HCT116 (cell line): Measurements from ENCODE around the gene KCNJ10. TPM values are rescaled to one million over a fixed set of nuclear protein-coding genes. Genes with fewer than 3 reads are reported as not detected.
A peak's percentile ranks its signal among the peaks of the same experiment; 100 is the strongest.

Source experiments
- ATAC-seq: fragments of 200-7000 bp; cut with Tn5 transposase; 2 replicates; pipeline ENCODE4 v1.9.1; 2020; ENCODE audit warnings: mild to moderate bottlenecking, moderate library complexity
- BruUV-seq: library from RNA; stranded (reverse); fragments of 400-500 nt; replicated peaks from 2 replicates; lab custom pipeline; 2021; lab: Mats Ljungman, UMichigan
- CTCF ChIA-PET: fragments of 300-600 bp; sonication (Branson Sonifier 250); formaldehyde crosslinking; loops from one replicate; lab custom pipeline; 2021; ENCODE audit warnings: antibody characterized with exemption; lab: Charles Lee
- POLR2A ChIA-PET: fragments of 300-600, 350-600 bp; sonication (Branson Sonifier 250); formaldehyde crosslinking; loops from one replicate; lab custom pipeline; 2021; ENCODE audit warnings: antibody characterized with exemption; lab: Charles Lee
- RAD21 ChIA-PET, 2 experiments: fragments of 300-600 bp; sonication (Branson Sonifier 250); formaldehyde crosslinking; loops; one replicate each; lab custom pipeline; 2023; ENCODE audit warnings: low total read pairs in 2 of 2; ENCODE audit not compliant: uncharacterized antibody in 2 of 2, unreplicated experiment in 2 of 2, low non-redundant PET in 1 of 2; lab: Charles Lee
- DNase-seq: peaks from one replicate; pipeline ENCODE4 v3.0.0-alpha.2; 2010; ENCODE audit warnings: low read depth, low spot score
- H2AFZ ChIP-seq: fragments of 200-600 bp; shearing (Covaris generic), sonication (generic); 2 replicates; pipeline ENCODE4 v1.6.1; 2017; ENCODE audit warnings: low read depth, mixed run types, mixed read lengths, antibody characterized with exemption, low read length; ENCODE audit not compliant: poor library complexity, severe bottlenecking
- H3K27ac ChIP-seq: 2 replicates; pipeline ENCODE4 v1.5.1; 2012; ENCODE audit warnings: low read depth, low read length
- H3K27me3 ChIP-seq: fragments of 200-600 bp; sonication (generic); 2 replicates; pipeline ENCODE4 v1.6.1; 2016; ENCODE audit warnings: mixed run types, low read length, mixed read lengths; ENCODE audit not compliant: insufficient read depth
- H3K36me3 ChIP-seq, 2 experiments: fragments of 200-500 bp in 1 of 2; fragments of 200-600 bp in 1 of 2; sonication (Bioruptor generic) in 1 of 2; sonication (generic) in 1 of 2; 2 replicates each; pipeline versions ENCODE4 v1.5.1 to v1.6.1; 2014 to 2016; ENCODE audit warnings: low read length in 2 of 2, inconsistent platforms in 1 of 2, mixed read lengths in 1 of 2, mixed run types in 1 of 2; ENCODE audit not compliant: insufficient read depth in 2 of 2, control insufficient read depth in 1 of 2
- H3K4me1 ChIP-seq, 2 experiments: fragments of 200-600 bp in 1 of 2; sonication (generic) in 1 of 2; 2 replicates each; pipeline versions ENCODE4 v1.5.1 to v1.6.1; 2012 to 2017; ENCODE audit warnings: low read length in 2 of 2, inconsistent platforms in 1 of 2, mild to moderate bottlenecking in 1 of 2, mixed read lengths in 1 of 2, mixed run types in 1 of 2, moderate library complexity in 1 of 2; ENCODE audit not compliant: insufficient read depth in 2 of 2, control insufficient read depth in 1 of 2
- H3K4me2 ChIP-seq: fragments of 200-600 bp; sonication (generic); 2 replicates; pipeline ENCODE4 v1.6.1; 2017; ENCODE audit warnings: mixed run types, low read length, mixed read lengths
- H3K4me3 ChIP-seq, 2 experiments: fragments of 200-600 bp in 1 of 2; sonication (generic) in 1 of 2; replicated peaks in 1 of 2; 2 replicates each; pipeline ENCODE4 v1.5.1; 2011 to 2016; ENCODE audit warnings: low read length in 2 of 2, control low read depth in 1 of 2, low read depth in 1 of 2, mild to moderate bottlenecking in 1 of 2, mixed read lengths in 1 of 2, mixed run types in 1 of 2
- H3K79me2 ChIP-seq: fragments of 200-600 bp; sonication (generic); 2 replicates; pipeline ENCODE4 v1.6.1; 2017; ENCODE audit warnings: mild to moderate bottlenecking, mixed run types, low read length, moderate library complexity, mixed read lengths; ENCODE audit not compliant: insufficient read depth
- H3K9ac ChIP-seq: fragments of 200-600 bp; sonication (generic); 2 replicates; pipeline ENCODE4 v1.6.1; 2016; ENCODE audit warnings: low read length, mixed read lengths
- H3K9me2 ChIP-seq: fragments of 200-600 bp; sonication (generic), shearing (Covaris generic); 2 replicates; pipeline ENCODE4 v1.6.1; 2017; ENCODE audit warnings: mixed run types, mild to moderate bottlenecking, moderate library complexity; ENCODE audit not compliant: insufficient read depth
- H3K9me3 ChIP-seq, 2 experiments: fragments of 200-500 bp in 1 of 2; fragments of 200-600 bp in 1 of 2; sonication (Bioruptor generic) in 1 of 2; sonication (generic) in 1 of 2; 2 replicates each; pipeline ENCODE4 v1.6.1; 2014 to 2017; ENCODE audit warnings: low read length in 2 of 2, mixed read lengths in 2 of 2, inconsistent platforms in 1 of 2, low read depth in 1 of 2, mild to moderate bottlenecking in 1 of 2, mixed run types in 1 of 2, moderate library complexity in 1 of 2; ENCODE audit not compliant: control insufficient read depth in 1 of 2, insufficient read depth in 1 of 2
- H4K20me1 ChIP-seq: fragments of 200-600 bp; sonication (generic), shearing (Covaris generic); 2 replicates; pipeline ENCODE4 v1.6.1; 2017; ENCODE audit warnings: mixed run types, mild to moderate bottlenecking, moderate library complexity; ENCODE audit not compliant: insufficient read depth
- CBX3 ChIP-seq: IDR thresholded peaks from 2 replicates; pipeline ENCODE4 v1.6.1; 2012; ENCODE audit warnings: low read depth
- EZH2 ChIP-seq: fragments of 200-600 bp; sonication (generic); IDR thresholded peaks from 2 replicates; pipeline ENCODE4 v1.6.1; 2017; ENCODE audit warnings: antibody characterized with exemption, mixed run types
- FOSL1 ChIP-seq: IDR thresholded peaks from 2 replicates; pipeline ENCODE4 v1.6.1; 2012; ENCODE audit warnings: low read depth
- POLR2A ChIP-seq: IDR thresholded peaks from 2 replicates; pipeline ENCODE4 v1.7.0; 2011; ENCODE audit warnings: borderline replicate concordance; ENCODE audit not compliant: insufficient read depth, insufficient read length; ENCODE audit errors: extremely low read depth
- RAD21 ChIP-seq: IDR thresholded peaks from 2 replicates; pipeline ENCODE4 v1.6.1; 2012; ENCODE audit warnings: low read depth, mild to moderate bottlenecking
- SRF ChIP-seq: IDR thresholded peaks from 2 replicates; pipeline ENCODE4 v1.6.1; 2012; ENCODE audit warnings: low read depth
- TCF7L2 ChIP-seq: IDR thresholded peaks from 2 replicates; pipeline ENCODE4 v1.7.0; 2011; ENCODE audit warnings: borderline replicate concordance, inconsistent platforms; ENCODE audit not compliant: insufficient read depth, insufficient read length; ENCODE audit errors: extremely low read depth
- intact Hi-C: fragments of 100-400 bp; cut with micrococcal nuclease; formaldehyde crosslinking; loops from 2 replicates; pipeline ENCODE4 v1.10.0; 2022
- total RNA-seq: library from RNA; stranded (reverse); gene quantifications from one replicate; pipeline ENCODE4 v1.2.1, GENCODE V29; 2021; ENCODE audit not compliant: unreplicated experiment
- TF ChIP-seq, protein P1 (sequence below), 3 experiments: fragments of 200-600 bp in 1 of 3; sonication (generic) in 1 of 3; IDR thresholded peaks in 2 of 3; conservative IDR thresholded peaks in 1 of 3; 2 replicates each; pipeline ENCODE4 v1.5.1; 2012 to 2017; ENCODE audit warnings: low read depth in 2 of 3, low read length in 2 of 3, antibody characterized with exemption in 1 of 3, borderline replicate concordance in 1 of 3, control low read depth in 1 of 3, mild to moderate bottlenecking in 1 of 3, mixed read lengths in 1 of 3, mixed run types in 1 of 3, moderate library complexity in 1 of 3; ENCODE audit not compliant: insufficient read depth in 1 of 3
- TF ChIP-seq, protein P2 (sequence below): IDR thresholded peaks from 2 replicates; pipeline ENCODE4 v1.6.1; 2012

The KCNJ10 gene
- total RNA-seq, 1 experiment from 2014 or later, result 0.57 TPM

DNA sequence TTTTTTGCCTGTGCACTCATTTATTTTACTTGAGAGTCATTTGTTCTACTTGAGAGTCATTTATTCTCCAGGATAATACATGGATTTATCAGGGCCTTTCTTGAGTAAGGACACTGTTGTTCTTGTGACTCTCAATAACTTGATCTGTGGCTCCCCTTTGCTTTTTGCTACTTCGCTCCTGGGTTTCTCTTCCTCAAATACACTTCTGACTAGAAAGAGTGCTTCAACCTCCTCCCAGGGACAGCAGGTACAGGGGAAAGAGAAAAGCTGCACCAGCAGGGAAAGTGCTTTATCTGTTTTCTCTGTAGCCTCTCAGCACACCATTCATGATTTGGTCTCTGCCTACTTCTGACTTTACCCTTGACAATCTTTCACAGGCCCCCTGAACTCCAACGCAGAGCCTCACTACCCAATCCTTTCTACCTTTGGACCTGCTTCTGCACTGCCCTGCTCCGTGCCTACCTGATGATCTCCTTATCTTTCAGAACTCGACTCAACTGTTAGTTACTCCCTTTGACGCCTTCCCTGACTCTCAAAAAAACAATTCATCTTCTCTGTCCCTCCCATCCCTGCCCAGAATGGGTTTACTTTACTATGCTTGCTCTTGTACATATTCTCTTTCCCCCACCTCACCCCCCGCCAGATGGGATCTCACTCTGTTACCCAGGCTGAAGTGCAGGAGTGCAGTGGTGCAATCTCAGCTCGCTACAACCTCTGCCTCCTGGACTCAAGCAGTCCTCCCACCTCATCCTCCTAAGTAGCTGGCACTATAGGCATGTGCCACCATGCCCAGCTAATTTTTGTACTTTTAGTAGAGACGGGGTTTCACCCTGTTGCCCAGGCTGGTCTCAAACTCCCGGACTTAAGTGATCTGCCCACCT is 22.6 kb downstream of the KCNJ10 start:
- H3K4me3 ChIP-seq, result no peak overlapping the region
- ChIA-PET CTCF (interaction anchor here (0.9 to 2.9 kb wide), 12 partner anchors 11 to 205 kb away, joined by 3 to 33 read pairs (median 7); partner anchors contain the start of genes IGSF8 and KCNJ9), RAD21 (interaction anchor here (1.0 to 1.8 kb wide), 3 partner anchors 31 to 329 kb away, joined by 3 to 5 read pairs (median 3); no protein-coding TSS in a partner anchor)
- DNase-seq (no peak), ATAC-seq (no peak)
- no TSS peak for BruUV-seq
- no peaks in the 10 kb centered on the region for H3K9me3 ChIP-seq
- peaks cover 20% of the 10 kb centered on the region for H3K27me3 ChIP-seq
- peak overlapping the region; percentile 71 for H2AFZ ChIP-seq
- no peak overlapping the region for H3K27ac ChIP-seq
- no peaks in the 10 kb centered on the region for H3K79me2 ChIP-seq
- H3K4me1 ChIP-seq, result peaks cover 4 to 6% of the 10 kb centered on the region in 2 experiments; a peak in 3 of 4 replicates
- no peaks in the 10 kb centered on the region for H4K20me1 ChIP-seq
- no peak overlapping the region for H3K9ac ChIP-seq
- H3K9me2 ChIP-seq, result no peaks in the 10 kb centered on the region
- no peaks in the 10 kb centered on the region for H3K36me3 ChIP-seq
- H3K4me2 ChIP-seq, result peak overlapping the region; percentile 46
- no peak for TF ChIP-seq RAD21
- TF ChIP-seq SRF, result no peak
- TF ChIP-seq TCF7L2, result no peak
- TF ChIP-seq FOSL1, result no peak
- TF ChIP-seq EZH2, result no peak
- TF ChIP-seq, protein P1, sequence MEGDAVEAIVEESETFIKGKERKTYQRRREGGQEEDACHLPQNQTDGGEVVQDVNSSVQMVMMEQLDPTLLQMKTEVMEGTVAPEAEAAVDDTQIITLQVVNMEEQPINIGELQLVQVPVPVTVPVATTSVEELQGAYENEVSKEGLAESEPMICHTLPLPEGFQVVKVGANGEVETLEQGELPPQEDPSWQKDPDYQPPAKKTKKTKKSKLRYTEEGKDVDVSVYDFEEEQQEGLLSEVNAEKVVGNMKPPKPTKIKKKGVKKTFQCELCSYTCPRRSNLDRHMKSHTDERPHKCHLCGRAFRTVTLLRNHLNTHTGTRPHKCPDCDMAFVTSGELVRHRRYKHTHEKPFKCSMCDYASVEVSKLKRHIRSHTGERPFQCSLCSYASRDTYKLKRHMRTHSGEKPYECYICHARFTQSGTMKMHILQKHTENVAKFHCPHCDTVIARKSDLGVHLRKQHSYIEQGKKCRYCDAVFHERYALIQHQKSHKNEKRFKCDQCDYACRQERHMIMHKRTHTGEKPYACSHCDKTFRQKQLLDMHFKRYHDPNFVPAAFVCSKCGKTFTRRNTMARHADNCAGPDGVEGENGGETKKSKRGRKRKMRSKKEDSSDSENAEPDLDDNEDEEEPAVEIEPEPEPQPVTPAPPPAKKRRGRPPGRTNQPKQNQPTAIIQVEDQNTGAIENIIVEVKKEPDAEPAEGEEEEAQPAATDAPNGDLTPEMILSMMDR (IDR thresholded peaks at IDR 0.05 in 2 of 3, conservative IDR thresholded peaks at IDR 0.05 in 1 of 3; ENCODE audit: borderline replicate concordance in 1 of 3, insufficient read depth in 1 of 3, low read depth in 2 of 3, low read length in 2 of 3), result no peak
- no peak for TF ChIP-seq CBX3
- TF ChIP-seq, protein P2, sequence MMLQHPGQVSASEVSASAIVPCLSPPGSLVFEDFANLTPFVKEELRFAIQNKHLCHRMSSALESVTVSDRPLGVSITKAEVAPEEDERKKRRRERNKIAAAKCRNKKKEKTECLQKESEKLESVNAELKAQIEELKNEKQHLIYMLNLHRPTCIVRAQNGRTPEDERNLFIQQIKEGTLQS, result no peak
- TF ChIP-seq POLR2A, result no peak
- TF ChIP-seq, all 23 proteins: peak for 0
- POLR2A ChIA-PET, result no interaction called here
- intact Hi-C loops, result no loop called here
